Fibroblast of skin of left quadriceps (primary cell): ENCODE data around the gene CDRT4.

Experiments used
- DNase-seq, 2 experiments: peaks; one replicate each; pipeline ENCODE4 v3.0.0-alpha.2; 2013; ENCODE audit warnings: low read depth in 2 of 2

CDRT4 gene

GRCh38 chr17:15431766-15432165 is 35.7 kb downstream of the CDRT4 start:
- DNase-seq, result no peak

DNA sequence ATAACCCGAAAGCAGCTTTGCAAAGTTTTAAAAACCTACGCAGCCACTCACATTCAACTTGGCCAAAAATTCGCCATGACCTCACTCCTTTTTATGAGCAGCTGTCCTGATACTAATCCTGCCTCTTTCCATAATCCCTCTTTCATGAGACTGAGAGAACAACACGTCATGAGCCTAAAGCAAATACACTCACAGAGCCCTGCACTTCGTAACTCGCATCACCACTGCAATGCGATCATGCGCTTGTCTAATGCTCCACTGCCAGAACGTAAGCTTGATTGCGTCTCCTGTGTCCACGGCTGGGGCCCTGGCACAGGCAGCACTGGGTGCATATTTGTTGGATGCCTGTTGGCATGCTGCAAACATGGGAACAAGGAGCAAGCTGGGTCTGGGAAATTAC is 36.2 kb downstream of the CDRT4 start:
- DNase-seq, result no peak

- DNase-seq, result no peak
These were observed 42.9 kb downstream of the CDRT4 start for GRCh38 chr17:15424521-15424920.

- no peak for DNase-seq
These were observed 44.9 kb downstream of the CDRT4 start for GRCh38 chr17:15422392-15422965.

- no peak for DNase-seq
These were observed 48.6 kb downstream of the CDRT4 start for GRCh38 chr17:15418781-15419180.

- DNase-seq, result no peak
These were observed 52.7 kb downstream of the CDRT4 start for GRCh38 chr17:15414532-15415306.

GRCh38 chr17:15413101-15413771 is 54.2 kb downstream of the CDRT4 start:
- no peak for DNase-seq

- no peak for DNase-seq
These were observed 54.8 kb downstream of the CDRT4 start for GRCh38 chr17:15412606-15413005.

DNA sequence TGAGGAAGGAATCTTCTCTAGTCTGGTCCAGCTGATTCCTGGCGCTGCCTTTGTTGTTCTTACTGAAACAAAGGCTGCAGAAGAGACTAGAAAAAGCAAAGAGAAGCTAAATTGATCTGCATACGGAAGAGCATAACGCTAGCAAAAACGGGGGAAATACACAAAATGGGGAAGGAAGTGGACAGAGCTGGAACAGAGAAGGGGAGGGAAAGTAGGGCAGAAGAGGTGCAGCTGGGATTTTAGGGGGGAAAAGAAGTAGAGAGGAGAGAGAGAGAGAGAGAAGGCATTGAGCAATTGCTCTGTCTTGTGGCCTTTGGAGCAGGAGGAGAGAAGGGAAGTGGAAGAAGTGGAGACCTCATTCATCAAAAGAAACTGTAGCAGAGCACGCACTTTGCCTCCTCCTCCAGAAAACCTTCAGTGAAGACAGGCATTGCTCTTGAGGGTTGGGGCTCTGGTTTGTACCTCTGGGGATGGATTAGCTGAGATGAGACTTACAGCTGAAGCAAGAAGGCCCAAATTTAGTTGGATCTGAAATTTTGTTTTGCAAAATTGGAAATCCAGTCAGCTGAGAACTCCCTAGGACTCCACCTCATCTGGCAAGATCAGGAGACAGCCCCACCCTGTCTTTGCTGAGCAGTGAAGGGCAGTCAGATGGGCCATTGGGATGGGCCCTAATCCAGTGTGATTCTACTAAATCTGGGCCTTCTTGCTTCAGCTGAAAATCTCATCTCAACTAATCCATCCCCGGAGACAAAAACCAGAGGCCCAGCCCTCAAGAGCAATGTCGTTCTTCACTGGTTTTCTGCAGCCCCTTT is 55.8 kb downstream of the CDRT4 start:
- no peak for DNase-seq

- peak; percentile 76 to 79 for DNase-seq
These were observed 57.6 kb downstream of the CDRT4 start for GRCh38 chr17:15409721-15410250.

- DNase-seq, result no peak
These were observed 58.6 kb downstream of the CDRT4 start for GRCh38 chr17:15408803-15409202.

GRCh38 chr17:15406081-15406480 is 61.3 kb downstream of the CDRT4 start:
- no peak for DNase-seq

DNA sequence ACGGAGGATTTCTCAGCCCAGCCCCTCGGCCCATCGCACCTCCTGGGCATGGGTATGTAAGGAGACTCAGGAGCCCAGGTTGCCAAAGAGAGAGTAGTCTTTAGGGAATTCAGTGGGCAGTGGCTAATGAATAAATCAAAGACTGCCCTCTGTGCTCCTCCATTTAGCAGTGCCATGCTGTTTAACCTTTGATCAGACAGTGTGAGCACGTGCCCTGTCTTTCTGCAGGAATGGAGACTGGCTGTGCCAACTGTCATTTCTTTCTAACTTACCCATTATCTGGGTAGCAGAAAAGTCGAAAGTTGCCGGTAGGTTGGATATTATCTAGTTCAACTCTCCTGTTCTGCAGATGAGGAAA is 62.4 kb downstream of the CDRT4 start:
- DNase-seq, result no peak

DNA sequence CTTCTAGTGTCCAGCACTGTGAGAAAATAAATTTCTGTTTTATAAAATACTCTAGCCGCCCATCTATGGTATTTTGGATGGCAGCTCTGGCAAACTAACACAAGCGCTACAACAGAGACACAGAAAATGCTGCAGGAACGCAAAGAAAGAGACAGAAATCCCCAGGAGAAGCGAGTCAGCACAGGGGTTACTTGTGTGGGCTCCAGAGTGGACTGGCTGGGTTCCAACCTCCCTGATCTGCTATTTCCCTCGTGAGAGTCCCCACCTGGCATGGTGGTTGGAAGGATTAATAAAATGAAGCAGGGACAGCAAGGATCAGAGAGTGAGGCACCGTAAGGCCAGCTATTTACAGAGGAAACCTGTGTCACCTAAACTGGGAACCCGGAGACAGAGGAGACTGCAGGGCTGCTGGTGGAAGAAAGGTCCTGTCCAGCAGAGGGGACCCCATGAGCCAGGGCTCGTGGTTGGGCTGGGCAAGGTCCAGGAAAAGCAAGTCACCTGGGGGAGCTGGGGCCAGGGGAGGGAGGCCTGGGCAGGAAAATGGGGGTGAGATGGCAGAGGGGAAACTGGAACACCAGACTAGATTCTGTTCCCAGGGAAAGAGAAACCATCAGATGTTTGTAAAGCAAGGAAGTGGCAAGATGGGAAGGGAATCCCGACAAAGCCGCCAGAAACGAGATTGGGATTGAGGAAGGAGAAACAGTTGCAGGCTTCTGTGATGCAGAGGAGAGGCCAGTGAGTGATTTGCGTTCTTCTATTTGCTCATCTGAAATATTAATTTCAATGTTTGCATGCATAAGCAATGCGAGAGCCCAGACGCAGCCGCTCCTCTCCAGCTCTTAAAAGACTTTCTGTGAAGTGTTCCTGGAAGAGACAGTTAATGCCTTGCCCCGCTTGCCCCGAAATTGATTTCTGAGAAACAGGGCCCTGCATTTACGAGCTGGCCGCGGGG is 63.0 kb downstream of the CDRT4 start:
- DNase-seq, result peak; percentile 33 to 37

DNA sequence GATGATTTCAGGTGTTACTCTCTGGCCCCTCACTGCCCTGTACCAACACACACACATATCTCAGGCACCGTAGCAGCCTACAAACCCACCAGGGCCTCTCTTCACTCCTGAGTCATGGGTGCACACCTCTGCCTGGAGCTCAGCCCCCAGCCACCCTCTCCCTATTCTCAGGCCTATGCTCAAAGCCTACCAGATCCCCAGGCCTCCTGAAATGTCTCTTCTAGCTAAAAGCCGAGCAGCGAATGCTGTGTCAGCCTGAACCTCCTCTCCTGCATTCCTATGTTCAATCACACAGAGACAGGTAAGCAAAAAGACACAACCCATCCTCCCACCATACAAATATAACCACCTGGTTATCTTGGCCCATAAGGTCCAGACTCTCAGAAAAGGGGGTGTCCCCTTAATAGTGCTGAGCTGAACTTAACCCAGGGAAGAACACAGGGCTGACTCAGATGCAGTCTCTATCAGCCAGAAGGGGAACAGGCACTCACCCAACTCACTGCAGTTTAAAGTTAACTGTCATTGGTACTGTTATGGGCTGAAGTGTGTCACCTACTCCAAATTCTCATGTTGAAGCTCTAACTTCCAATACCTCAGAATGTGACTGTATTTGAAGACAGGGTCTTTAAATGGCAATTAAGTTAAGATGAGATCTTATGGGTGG is 64.0 kb downstream of the CDRT4 start:
- no peak for DNase-seq

DNA sequence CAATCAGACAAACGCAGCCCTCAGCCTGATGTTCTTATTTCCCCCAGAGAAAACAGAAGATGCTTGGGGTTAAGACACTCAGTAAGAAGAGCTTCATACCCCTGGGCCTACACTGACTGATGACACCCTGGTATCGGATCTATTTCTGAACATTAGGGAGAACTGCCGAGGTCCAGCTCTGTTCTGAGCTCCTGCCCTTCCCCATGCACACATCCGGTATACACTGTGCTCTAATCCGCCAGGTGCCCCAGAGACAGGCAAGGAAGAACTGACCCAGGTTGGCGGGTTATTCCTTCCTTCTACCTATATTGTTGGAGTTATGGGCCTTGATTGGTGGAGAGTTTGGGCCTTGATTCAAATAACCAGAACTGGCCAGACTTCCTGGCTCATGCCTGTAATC is 68.0 kb downstream of the CDRT4 start:
- DNase-seq, result no peak

DNA sequence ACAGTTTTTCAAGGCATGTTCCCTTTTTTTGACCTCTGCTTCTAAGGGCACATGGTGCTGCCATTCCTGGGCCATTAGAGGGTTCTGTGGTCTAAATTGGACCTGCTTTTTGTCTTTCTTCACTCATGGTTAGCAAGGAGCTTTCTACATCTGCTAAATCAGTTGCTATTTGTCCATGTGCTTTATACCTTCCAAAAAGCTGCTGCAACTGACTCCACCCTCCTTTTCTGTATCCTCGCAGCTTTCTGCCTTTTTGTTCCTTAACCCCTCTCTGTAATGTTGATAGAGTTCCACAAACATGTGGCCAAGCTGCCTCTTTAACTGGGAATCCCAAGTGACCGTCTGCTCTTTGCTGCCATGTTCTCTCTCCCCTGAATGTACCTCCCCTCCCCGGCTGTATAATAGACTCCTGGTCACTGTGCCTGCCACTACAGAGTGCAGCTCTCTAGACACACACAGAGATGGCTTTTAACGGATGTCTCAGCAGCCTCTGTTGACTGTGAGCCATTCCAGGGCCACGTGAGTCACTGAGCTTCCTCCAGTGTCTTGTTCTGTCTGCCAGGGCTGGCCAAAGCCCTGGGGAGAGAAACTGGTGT is 68.6 kb downstream of the CDRT4 start:
- no peak for DNase-seq

GRCh38 chr17:15398291-15398690 is 69.1 kb downstream of the CDRT4 start:
- no peak for DNase-seq

GRCh38 chr17:15397620-15398019 is 69.8 kb downstream of the CDRT4 start:
- DNase-seq, result no peak

GRCh38 chr17:15395091-15395490 is 72.3 kb downstream of the CDRT4 start:
- DNase-seq, result no peak
